HG03045 (cell line): ENCODE data around the gene EPS8.
"Not testable (repeated sequence)": the region's sequence is repeated elsewhere in the genome, so short reads cannot be mapped to it uniquely, and the experiment has no call there.

Experiments used
- ATAC-seq: cut with Tn5 transposase; IDR thresholded peaks from one replicate; pipeline ENCODE4 v1.9.1; 2021; ENCODE audit warnings: mild to moderate bottlenecking, moderate library complexity; ENCODE audit not compliant: unreplicated experiment

Gene EPS8

DNA sequence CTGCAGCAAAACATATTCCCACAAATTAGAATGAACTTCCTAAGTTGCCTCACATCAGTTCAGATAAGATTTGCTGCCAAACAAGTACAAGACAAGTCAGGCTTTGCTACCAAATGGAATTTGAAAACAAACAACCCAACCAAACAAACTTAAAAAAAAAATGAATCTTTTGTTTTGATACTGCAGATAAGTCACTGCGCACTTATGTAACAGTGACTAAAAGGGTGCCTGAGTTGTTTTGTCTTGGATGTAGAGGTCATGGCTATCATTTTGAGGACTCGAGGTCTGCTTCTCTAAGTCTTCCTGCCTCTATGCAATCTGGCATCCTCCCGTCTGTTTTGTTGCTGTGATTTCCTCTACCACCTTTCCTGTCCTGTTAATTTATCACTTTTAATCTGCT, 11.1 kb upstream of the EPS8 start:
- ATAC-seq, result no peak

DNA sequence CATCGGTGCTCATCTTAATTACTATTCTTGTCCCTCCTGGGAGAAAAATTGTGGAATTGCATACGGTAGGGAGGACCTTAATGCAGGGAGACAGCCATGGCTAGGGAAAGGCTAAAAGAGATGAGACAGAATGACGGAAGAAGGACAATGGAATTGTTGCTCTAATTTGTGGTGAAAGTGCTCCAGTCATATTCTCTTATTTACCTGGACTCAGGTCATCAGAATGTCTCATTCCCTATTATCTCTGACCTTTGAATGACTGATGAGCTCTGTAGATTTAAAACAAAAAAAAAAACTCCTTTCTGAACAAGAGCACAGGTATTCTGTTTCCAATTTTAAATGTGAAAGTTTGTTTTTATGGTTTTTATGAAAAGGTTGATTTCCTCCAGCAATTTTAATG, 8.6 kb upstream of the EPS8 start:
- ATAC-seq, result no peak

DNA sequence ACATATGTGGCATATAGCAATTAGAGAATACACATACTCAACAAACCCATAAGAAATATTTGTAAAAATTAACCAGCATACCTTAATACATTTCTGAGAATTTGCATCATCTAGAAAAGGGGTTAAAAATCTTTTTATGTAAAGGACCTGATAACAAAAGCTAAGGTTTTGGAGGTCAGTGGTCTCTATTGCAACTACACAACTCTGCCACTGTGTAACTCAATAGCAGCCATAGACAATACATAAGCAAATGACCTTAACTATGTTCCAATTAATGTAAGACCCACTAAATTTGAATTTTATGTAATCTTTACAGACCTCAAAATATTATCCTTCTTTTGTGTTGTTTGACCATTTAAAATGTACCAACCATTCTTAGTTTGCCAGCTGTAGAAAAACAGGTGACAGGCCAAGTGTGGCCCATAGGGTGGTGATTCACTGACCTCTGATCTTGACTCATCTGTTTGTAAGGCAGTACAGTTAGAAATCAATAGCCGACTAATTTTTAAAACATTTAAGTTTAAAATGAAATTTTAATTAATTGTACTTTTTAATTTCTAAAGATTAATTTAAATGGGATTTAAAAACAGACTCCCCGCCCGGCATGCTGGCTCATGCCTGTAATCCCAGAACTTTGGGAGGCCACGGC, 7.4 kb upstream of the EPS8 start:
- ATAC-seq, result no peak

DNA sequence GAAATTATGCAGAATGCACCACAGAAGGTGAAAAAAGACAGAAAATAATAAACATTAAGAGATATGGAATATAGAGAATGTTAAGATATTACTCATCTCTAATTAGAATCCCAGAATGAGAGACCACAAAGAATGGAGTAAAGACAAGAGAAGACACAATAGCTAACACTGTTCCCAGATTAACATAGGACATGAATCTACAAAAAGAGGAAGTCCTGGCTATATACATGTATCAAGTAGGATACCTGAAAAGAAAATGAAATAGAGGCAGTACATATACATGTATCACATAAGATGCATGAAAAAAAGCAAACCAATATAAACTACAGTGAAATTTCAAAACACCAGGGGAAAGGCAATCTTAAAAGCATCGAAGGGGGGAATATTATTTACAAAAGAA, 5.6 kb upstream of the EPS8 start:
- no peak for ATAC-seq

DNA sequence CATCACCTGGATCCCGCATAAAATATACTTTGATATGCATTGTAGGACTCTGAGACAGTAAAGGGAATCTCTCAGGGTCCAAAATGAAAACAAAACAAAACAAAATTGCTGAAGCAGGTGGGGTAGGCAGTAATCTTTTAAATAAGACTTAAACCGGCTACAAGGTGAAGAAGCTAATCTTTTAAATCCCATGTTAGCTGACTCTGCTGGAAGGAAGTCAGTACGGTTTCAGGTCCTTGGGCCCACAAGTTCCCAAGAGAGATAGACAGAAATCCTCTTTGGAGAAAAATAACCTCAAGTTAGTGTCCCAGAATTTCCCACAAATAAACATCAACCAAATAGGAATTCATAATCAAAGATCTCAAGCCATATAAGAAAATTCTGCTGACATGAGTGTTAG, 5.0 kb upstream of the EPS8 start:
- ATAC-seq, result no peak

DNA sequence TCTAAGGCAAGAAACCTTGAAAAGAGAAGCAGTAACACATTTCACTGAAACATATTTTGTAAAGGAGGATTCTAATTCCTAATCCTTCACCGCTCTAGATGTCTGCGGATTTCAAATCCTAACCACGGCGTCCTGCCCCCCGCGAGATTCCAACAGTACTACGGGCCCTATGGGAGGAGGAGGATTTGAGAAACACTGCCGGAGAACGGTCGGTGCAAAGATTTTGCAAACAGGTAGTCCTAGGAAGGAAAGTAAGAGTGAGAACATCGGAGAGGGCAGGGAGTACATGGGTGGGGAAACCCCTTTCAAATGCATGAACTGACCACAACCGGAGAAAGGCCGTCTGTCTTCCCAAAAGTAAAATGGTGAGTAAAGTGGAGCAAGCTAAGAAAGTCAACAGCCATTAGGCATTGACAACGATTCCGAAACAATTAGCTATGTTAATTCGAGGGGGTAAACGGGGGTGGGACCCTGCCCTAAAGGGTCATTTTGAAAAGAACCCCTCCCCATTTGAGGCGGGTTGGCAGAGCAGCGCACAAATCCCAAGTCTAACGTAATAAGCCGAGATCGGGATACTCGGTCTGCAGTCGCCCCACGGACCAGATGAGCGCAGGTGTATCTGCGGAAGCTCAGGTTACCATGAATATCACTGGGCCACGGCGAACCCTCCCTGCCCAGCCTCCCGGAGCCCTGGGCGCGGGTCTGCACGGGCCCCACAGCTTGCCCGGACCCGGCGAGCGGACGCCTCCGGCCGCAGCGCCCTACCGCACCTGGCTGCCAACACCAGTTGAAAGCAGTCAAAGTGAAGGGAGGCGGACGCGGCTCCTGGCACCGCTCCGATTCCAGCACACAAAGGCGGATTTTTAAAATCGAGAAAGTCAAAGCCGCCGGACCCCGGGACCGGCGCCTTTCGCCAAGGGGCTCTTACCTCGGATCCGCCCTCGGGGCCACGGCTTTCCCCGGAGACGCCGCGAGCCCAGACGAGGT, 662 bp downstream of the EPS8 start:
- peak; percentile 44 for ATAC-seq

DNA sequence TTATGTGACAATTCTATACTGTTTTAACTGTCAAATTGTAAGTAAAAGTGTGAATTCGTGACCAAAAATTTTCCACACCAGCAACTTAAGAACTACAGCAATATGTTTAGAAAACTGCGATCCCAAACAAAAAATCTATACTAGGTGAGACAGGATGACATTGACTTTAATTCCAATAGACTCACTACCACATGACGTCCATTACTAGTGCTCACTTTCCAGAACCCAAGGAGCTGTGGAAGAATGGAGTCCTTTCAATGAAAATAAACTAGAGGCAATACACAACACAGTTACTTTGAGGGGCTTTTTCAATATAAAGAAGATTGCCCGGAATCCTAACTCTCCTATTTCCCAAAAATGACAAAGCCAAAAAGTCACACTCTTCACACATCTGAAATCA, 1.4 kb downstream of the EPS8 start:
- ATAC-seq, result no peak

DNA sequence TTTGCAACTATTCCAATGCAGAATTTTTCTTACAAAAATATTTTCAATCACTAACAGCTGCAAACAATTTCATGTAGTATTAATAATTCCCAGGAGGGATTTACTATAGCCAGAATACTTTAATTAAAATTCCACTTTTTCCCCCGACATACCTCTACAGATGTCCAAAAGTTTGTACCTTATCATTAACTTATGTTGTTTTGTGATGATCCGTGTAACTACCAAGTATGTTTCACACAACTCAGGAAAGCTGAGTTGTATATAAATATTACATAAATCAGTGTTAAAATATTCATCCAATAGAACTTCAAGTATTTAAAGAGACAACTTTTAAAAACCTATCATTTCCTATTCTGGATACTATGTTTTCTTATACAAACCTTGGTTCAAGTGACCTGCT, 2.4 kb downstream of the EPS8 start:
- ATAC-seq, result no peak

DNA sequence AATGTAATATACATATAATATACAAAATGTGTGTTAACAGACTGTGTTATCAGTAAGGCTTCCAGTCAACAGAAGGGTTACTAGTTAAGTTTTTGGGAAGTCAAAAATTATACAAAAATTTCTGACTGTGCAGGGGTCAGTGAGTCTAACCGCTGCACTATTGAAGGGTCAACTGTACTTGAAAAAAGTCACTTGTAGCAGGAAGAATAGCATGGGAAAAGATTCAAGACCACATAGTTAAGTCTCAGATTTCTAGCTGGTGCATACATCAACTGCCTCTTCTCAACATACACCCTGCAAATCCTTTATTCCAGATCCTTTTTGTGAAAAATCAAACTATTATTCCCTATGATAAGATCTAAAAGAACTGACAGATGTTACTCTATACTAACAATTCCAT, 5.9 kb downstream of the EPS8 start:
- no peak for ATAC-seq

DNA sequence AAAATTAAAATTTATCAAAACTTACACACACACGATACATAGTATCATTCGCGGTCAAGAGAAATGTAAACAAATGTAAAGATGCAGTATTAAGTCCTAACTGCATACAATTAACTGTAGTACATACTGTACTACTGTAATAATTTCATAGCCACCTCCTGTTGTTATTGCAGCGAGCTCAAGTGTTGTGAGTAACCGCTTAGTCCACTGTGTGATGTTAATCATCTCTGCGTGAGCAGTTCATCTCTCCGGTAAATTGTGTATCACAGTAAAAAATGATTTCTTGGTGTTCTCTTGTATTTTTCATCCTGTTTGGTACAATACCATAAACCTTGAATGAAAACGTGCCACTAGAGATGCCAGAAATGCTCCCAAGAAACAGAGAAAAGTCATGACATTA, 6.5 kb downstream of the EPS8 start:
- ATAC-seq, result no peak

DNA sequence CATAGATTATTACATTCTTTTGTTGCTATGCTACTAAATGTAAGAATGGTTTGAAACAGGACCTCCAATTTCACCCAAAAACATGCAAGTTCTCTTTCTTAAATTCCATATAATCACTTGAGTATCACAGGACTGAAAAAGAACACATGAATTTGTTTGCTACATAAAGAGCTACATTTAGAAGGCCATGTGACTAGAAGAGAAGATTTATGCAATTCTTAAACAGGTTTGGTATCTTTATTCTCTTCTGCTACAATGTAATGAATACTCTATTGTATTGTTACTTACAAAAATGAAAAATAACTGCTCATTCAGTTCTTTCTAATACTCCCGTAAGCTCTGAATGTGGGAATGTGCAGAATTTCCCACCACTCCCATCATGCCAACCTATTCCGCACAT, 9.3 kb downstream of the EPS8 start:
- no peak for ATAC-seq

DNA sequence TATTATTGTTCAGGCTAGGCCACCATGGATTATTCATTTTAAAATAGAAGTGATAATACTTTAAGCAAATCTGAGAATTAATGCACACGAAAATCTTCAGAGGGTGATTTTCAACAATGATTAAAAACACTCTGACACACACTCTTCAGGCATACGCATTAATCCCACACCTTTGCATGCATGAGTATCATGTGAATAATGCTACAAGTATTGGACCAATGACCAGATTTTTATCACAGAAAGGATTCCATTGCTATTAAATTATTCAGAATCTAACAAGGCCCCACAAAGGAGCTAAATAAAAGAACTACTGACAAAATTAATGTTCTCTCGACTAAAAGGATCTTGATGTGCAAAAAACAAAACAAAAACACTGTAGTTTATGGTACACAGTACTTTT, 11.1 kb downstream of the EPS8 start:
- no peak for ATAC-seq

DNA sequence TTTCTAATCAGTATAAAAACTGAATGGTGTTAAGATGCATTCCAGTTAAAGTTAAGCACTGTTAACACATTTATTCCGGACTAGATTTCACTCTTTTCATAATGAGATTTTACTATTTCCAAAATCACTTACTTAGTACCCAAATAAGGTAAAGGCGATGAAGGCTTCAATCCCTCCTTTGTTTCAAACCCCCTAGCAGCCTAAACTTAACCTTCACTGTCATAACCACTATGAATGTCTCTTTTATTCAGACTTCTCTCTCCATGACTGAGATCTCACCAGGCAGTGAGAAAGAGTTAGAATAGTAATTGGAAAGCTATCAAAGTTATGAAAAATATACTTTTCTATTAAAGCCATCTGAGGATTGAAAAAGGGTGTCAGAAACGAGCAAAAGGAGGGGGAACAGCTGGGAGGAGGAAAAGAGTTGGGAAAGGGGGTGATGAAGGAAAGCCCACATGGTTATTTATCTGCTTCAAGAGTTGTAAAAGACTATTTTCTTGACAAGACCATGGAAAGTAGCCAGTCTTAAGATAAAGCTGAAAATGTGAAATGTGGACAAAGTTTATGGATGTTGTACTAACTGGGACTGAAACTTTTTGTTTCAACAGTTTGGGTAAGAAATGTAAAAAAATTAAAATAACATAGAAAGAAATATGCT, 11.7 kb downstream of the EPS8 start:
- no peak for ATAC-seq

DNA sequence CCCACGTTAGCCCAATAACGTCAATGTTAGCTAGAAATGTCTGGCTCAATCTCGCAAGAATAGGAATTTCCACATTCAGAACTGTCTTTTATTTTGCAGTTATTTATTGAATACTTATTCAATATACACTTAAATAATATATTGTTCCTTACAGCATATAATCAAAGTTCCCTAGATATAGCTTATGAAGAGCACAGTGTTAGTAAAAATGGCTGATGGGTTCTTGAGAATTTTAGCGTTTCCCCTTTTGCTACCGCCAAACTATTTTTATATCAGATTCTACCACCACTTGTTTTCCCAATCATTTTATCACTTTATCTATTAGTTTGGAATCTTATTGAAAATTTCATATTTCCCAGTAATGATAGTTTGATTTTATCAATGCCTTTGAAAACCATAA, 12.7 kb downstream of the EPS8 start:
- ATAC-seq, result no peak

DNA sequence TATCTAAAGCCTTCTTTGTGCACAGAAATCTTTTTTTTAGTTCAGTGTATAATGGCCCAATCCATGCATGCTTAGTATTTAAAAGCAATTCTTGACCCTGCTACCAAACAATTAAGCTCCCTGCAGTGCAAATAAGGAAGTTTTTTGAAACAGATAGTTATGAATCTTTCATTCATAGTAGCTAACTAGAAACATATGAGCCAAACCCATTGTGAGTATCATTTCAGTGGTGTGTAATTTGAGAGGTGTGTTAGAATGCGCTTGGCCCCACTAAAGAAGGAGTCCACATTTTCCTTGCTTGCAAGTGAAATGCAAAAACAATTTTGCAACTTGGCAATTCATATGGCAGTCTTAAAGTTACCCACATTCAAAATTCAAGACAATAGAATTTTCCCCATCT, 14.4 kb downstream of the EPS8 start:
- no peak for ATAC-seq

DNA sequence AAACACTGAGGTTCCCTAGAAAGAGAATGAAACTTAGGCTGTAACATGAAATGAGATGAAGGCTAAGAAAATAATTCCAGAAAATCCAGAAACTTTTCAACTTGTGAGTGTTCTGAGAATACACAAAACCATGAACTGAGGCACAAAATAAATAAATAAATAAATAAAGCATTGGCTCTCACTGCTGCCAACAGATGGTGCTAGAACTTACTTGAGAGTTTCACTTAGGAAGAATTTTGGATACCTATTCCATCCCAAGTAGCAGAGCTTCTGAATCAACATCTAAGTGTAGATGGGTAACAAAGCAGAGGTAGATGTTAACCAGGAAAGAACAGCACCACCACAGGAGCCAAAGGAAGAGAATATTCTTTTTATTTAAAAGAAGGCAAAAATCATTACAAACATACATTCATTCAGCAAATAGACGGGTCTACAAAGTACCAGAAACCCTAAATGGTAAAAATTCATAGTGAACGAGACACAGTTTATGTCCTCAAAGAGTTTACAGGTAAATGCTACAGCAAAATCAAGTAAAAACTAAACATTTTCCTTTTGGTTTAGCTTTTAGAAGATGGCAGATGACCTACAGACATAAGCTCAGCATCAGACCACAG, 16.7 kb downstream of the EPS8 start:
- ATAC-seq, result no peak

DNA sequence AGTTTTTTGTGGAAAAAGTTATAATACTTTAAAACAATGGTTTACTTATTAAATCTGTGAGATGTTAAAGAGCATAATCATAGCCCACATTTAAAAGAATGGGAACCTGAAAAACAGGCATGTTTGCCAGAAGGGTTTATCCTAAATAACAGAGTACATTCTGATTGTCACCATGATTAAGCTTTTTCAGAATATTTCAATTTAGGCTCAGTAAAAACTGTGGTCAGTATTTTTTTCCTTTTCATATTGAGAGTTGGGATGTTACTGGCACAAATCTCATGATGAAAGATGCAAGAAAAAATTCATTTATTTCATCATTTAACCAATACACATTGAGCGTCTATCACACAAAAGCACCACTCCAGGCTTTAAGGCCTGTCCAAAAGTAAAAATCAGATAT, 18.6 kb downstream of the EPS8 start:
- ATAC-seq, result no peak

DNA sequence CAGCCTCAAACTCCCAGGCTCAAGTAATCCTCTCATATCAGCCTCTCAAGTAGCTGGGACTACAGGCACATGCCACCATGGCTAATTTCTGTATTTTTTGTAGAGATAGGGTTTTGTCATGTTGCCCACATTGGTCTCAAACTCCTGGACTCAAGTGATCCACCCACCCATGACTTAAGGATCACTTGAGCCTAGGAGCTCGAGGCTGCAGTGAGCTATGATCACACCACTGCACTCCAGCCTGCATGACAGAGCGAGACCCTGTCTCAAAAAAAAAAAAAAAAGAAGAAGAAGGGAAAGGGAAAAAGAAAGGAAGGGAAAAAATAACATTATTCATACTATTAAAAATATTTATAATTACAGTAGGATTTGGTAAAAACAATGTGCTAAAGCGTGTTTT, 19.2 kb downstream of the EPS8 start:
- no peak for ATAC-seq

DNA sequence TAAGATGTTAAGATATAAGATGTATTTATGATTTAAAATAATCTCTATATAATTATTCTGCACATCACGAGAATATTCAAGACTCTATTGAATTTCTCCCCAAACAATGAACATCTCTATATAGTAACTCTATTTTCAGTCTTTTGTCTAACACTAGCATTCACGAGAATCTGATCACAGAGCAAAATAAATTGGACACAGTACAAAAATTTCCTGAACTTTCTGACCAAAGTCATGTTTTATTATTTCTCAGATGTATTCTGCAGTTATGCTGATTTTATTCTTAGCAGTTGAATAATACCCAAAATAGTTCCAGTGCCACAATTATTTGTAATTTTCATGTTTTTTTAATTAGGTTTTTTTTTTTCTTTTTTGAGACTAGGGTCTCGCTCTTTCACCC, 19.6 kb downstream of the EPS8 start:
- no peak for ATAC-seq

DNA sequence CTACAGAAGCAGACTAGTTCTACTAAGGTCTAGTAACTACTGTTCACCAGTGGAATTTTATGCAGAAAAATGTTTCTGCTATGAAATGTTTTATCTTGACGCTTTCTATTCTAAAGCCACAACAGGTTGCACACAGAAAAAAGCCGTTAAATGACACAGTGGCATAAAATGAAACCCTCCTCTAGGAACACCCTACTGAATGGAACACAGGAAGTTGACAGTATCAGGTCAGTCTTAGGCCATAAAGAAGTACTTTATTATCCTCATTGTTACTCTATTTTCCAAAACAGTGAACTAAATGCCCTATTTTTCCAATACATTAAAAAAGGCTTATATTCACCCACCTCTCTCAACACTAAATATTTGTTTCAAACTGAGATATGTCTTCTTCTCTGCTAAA, 21.9 kb downstream of the EPS8 start:
- ATAC-seq, result no peak

DNA sequence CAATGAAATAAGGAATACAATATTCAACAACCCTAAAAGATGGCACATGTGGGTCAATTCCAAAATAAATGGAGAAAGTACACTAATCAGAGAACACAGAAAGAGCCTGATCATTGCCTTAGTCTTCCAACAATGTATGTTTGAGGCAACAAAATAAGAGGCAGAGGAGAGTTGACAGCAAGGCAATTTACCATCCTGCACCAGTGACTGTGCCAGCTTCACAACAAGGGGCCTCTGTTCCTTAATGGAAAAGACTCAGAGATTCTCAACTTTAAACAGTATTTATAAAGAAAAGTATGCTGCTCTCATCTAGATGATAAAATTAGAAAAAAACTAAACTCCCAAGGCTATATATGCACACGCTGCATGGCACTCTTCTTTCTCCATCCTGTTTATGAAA, 25.9 kb downstream of the EPS8 start:
- ATAC-seq, result no peak

DNA sequence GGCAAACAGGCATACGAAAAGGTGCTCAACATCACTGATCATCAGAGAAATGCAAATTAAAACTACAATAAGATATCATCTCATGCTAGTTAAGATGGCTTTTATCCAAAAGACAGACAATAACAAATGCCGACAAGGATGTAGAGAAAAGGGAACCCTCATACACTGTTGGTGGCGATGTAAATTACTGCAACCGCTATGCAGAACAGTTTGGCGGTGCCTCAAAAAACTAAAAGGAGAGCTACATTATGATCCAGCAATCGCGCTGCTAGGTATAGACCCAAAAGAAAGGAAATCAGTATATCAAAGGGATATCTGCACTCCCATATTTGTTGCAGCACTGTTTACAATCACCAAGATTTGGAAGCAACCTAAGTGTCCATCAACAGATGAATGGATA, 27.0 kb downstream of the EPS8 start:
- not testable (repeated sequence) for ATAC-seq
